Stimulated activated CD4-positive, alpha-beta T cell treated with anti-CD3 and anti-CD28 coated beads, Interleukin-12 subunit alpha, Interleukin-12 subunit beta, amount 100 ng/mL, for 24 hours (primary cell): ENCODE measurements around the gene BIVM.

Experiments used
- DNase-seq, 2 experiments: peaks; one replicate each; pipeline ENCODE4 v3.0.0-alpha.2; 2020; ENCODE audit warnings: low read depth in 2 of 2

The BIVM gene

GRCh38 chr13:102879793-102880499, 81.0 kb downstream of the BIVM start:
- DNase-seq = no peak

GRCh38 chr13:102881819-102882686, 83.1 kb downstream of the BIVM start:
- no peak for DNase-seq
